Loucy (cell line): ENCODE data around the gene CNOT4.
"Not testable (repeated sequence)": the region's sequence is repeated elsewhere in the genome, so short reads cannot be mapped to it uniquely, and the experiment has no call there.

Experiments used
- H2AFZ ChIP-seq: fragments of 200-600 bp; sonication (generic); 2 replicates; pipeline ENCODE4 v1.6.0; 2016; ENCODE audit warnings: antibody characterized with exemption, mild to moderate bottlenecking, low read length, moderate library complexity
- H3F3A ChIP-seq: fragments of 200-600 bp; 2 replicates; pipeline ENCODE4 v1.6.0; 2016; ENCODE audit warnings: antibody characterized with exemption, low read depth, mild to moderate bottlenecking
- H3K27me3 ChIP-seq: fragments of 200-600 bp; sonication (generic); 2 replicates; pipeline ENCODE4 v1.6.1; 2014; ENCODE audit warnings: low read length, mild to moderate bottlenecking; ENCODE audit not compliant: insufficient read depth, poor library complexity, severe bottlenecking
- H3K36me3 ChIP-seq: fragments of 200-600 bp; sonication (generic); 2 replicates; pipeline ENCODE4 v1.6.1; 2016; ENCODE audit warnings: low read length; ENCODE audit not compliant: insufficient read depth
- H3K4me1 ChIP-seq: fragments of 200-600 bp; sonication (generic); 2 replicates; pipeline ENCODE4 v1.5.1; 2014; ENCODE audit warnings: low read length, mild to moderate bottlenecking; ENCODE audit not compliant: insufficient read depth, poor library complexity, severe bottlenecking
- H3K4me2 ChIP-seq: fragments of 200-600 bp; sonication (generic); 2 replicates; pipeline ENCODE4 v1.6.0; 2014; ENCODE audit warnings: antibody characterized with exemption, low read length, low read depth, mild to moderate bottlenecking; ENCODE audit not compliant: poor library complexity, severe bottlenecking
- H3K4me3 ChIP-seq: fragments of 200-600 bp; sonication (generic); 2 replicates; pipeline ENCODE4 v1.5.1; 2014; ENCODE audit warnings: low read length, mild to moderate bottlenecking, mixed read lengths; ENCODE audit not compliant: poor library complexity, severe bottlenecking
- H3K79me2 ChIP-seq: fragments of 200-600 bp; sonication (generic); 2 replicates; pipeline ENCODE4 v1.6.1; 2014; ENCODE audit warnings: low read length; ENCODE audit not compliant: insufficient read depth
- H3K9ac ChIP-seq: fragments of 200-600 bp; sonication (generic); 2 replicates; pipeline ENCODE4 v1.6.0; 2014; ENCODE audit warnings: mild to moderate bottlenecking, low read depth, low read length, moderate library complexity; ENCODE audit not compliant: poor library complexity, severe bottlenecking
- H3K9me2 ChIP-seq: fragments of 200-600 bp; sonication (generic); replicated peaks from 2 replicates; pipeline ENCODE4 v1.6.1; 2016; ENCODE audit warnings: low read depth, low read length, mixed read lengths
- H3K9me3 ChIP-seq: fragments of 200-600 bp; sonication (generic); 2 replicates; pipeline ENCODE4 v1.6.1; 2014; ENCODE audit warnings: mild to moderate bottlenecking, antibody characterized with exemption, low read length, low read depth; ENCODE audit not compliant: insufficient read depth
- H4K20me1 ChIP-seq: fragments of 200-600 bp; sonication (generic); 2 replicates; pipeline ENCODE4 v1.6.0; 2014; ENCODE audit warnings: antibody characterized with exemption, low read length, mild to moderate bottlenecking; ENCODE audit not compliant: insufficient read depth, poor library complexity, severe bottlenecking
- EZH2phosphoT487 ChIP-seq: fragments of 200-600 bp; IDR thresholded peaks from 2 replicates; pipeline ENCODE4 v1.6.1; 2018; ENCODE audit warnings: antibody characterized with exemption, mild to moderate bottlenecking, moderate library complexity, borderline replicate concordance
- TF ChIP-seq, protein P1 (sequence below): fragments of 200-600 bp; sonication (generic); conservative IDR thresholded peaks from 2 replicates; pipeline ENCODE4 v1.5.1; 2014; ENCODE audit warnings: mild to moderate bottlenecking, antibody characterized with exemption, low read length

The CNOT4 gene

DNA sequence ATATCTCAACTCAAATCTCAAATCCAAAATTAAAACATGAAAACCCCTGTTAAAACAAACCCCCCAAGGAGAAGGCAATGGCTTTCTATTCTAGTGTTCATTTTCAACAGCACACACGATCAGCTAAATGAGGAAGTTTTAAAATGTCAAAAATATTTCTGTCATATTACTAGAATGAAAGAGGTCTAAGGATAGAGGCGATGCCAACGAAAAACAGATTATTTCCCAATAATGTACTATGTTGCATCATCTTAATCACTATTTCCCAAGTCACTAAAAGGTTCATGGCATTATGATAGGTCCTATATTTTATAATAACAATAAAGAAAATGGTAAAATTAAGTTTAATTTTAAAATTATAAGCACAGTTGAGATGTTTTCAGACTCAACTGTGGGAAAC is 10.1 kb downstream of the CNOT4 start:
- Histone ChIP-seq H3K36me3 (no peaks in the 10 kb centered on the region), H3K9me3 (no peaks in the 10 kb centered on the region), H3K9ac (no peak overlapping the region), H3K27me3 (no peaks in the 10 kb centered on the region), H3K4me2 (peak overlapping the region; percentile 9), H3K79me2 (peaks cover 90% of the 10 kb centered on the region), H3F3A (no peaks in the 10 kb centered on the region), H2AFZ (no peak overlapping the region), H3K4me1 (peaks cover 12% of the 10 kb centered on the region), H3K4me3 (no peak overlapping the region), H4K20me1 (peaks cover 70% of the 10 kb centered on the region), H3K9me2 (no peaks in the 10 kb centered on the region)
- TF ChIP-seq, protein P1, sequence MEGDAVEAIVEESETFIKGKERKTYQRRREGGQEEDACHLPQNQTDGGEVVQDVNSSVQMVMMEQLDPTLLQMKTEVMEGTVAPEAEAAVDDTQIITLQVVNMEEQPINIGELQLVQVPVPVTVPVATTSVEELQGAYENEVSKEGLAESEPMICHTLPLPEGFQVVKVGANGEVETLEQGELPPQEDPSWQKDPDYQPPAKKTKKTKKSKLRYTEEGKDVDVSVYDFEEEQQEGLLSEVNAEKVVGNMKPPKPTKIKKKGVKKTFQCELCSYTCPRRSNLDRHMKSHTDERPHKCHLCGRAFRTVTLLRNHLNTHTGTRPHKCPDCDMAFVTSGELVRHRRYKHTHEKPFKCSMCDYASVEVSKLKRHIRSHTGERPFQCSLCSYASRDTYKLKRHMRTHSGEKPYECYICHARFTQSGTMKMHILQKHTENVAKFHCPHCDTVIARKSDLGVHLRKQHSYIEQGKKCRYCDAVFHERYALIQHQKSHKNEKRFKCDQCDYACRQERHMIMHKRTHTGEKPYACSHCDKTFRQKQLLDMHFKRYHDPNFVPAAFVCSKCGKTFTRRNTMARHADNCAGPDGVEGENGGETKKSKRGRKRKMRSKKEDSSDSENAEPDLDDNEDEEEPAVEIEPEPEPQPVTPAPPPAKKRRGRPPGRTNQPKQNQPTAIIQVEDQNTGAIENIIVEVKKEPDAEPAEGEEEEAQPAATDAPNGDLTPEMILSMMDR: no peak
- no peak for TF ChIP-seq EZH2phosphoT487

- peaks cover 95% of the 10 kb centered on the region for H3K79me2 ChIP-seq
- not testable (repeated sequence) for H2AFZ ChIP-seq, H3K4me2 ChIP-seq, H3F3A ChIP-seq, H3K9ac ChIP-seq, H3K36me3 ChIP-seq, H3K27me3 ChIP-seq, H3K9me3 ChIP-seq, H3K9me2 ChIP-seq, H3K4me3 ChIP-seq
- H4K20me1 ChIP-seq: peaks cover 65% of the 10 kb centered on the region
- peaks cover 12% of the 10 kb centered on the region for H3K4me1 ChIP-seq
Observed at GRCh38 chr7:135497161-135497560, 12.7 kb downstream of the CNOT4 start.

DNA sequence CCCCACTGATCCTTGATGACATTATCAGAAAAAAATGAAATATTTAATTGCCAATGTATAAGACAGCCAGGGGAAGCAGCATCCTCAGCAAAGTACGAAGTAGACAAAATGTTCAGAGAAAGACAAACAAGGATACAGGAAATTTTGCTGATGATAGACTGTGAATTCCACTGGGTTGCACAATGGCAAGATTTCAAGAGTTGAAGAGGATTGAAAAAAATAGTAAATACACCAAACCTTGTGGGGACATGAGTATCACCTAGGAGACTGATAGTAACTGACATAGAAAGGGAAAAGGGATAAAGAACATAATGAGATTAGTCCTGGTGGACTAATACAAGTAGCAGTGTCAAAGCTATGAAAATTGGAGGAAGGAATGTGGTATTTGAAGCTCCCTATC is 16.5 kb downstream of the CNOT4 start:
- H3K79me2 ChIP-seq: peaks cover 91% of the 10 kb centered on the region
- peaks cover 45% of the 10 kb centered on the region for H4K20me1 ChIP-seq
- peaks cover 10% of the 10 kb centered on the region for H3K4me1 ChIP-seq
- H3K36me3 ChIP-seq: no peaks in the 10 kb centered on the region
- H2AFZ ChIP-seq: no peak overlapping the region
- H3K9me3 ChIP-seq: no peaks in the 10 kb centered on the region
- no peak overlapping the region for H3K4me2 ChIP-seq
- H3K4me3 ChIP-seq: no peak overlapping the region
- no peaks in the 10 kb centered on the region for H3K27me3 ChIP-seq
- H3K9me2 ChIP-seq: no peaks in the 10 kb centered on the region
- TF ChIP-seq EZH2phosphoT487: no peak
- TF ChIP-seq, protein P1: no peak
- no peaks in the 10 kb centered on the region for H3F3A ChIP-seq
- no peak overlapping the region for H3K9ac ChIP-seq

DNA sequence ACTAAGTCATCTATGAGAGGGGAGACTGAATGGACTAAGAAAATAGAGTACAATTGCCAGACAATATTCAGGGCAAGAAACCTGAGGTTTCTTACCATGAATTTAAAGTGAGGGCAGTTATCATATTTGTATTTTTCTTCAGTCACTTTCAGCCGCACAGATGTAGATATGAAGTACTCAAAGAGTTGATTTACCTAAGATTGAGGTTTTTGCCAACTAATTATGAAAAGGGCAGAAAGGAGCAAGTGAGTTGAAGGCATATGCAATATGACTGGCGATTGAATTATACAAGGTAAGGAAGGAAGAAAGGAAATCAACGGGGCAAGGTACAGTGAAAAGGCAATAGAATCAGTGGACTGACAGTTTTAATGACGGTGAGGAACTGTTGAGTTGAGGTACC is 17.8 kb downstream of the CNOT4 start:
- peaks cover 37% of the 10 kb centered on the region for H4K20me1 ChIP-seq
- H3K9me2 ChIP-seq: no peaks in the 10 kb centered on the region
- H3K9ac ChIP-seq: no peak overlapping the region
- H2AFZ ChIP-seq: no peak overlapping the region
- no peak overlapping the region for H3K4me2 ChIP-seq
- H3F3A ChIP-seq: no peaks in the 10 kb centered on the region
- H3K4me1 ChIP-seq: peaks cover 3% of the 10 kb centered on the region
- H3K27me3 ChIP-seq: no peaks in the 10 kb centered on the region
- H3K9me3 ChIP-seq: no peaks in the 10 kb centered on the region
- peaks cover 92% of the 10 kb centered on the region for H3K79me2 ChIP-seq
- H3K4me3 ChIP-seq: no peak overlapping the region
- no peak for TF ChIP-seq EZH2phosphoT487
- TF ChIP-seq, protein P1: no peak
- H3K36me3 ChIP-seq: no peaks in the 10 kb centered on the region
